RWPE2 (cell line): ENCODE measurements around the gene HECW1.

ENCODE experiments used
- ATAC-seq: fragments of 200-7000 bp; cut with Tn5 transposase; 3 replicates; pipeline ENCODE4 v1.9.1; 2021; ENCODE audit warnings: low read depth
- DNase-seq: peaks from one replicate; pipeline ENCODE4 v3.0.0-alpha.2; 2020; ENCODE audit warnings: low spot score
- H3K27ac ChIP-seq: fragments of 450-650 bp; 2 replicates; pipeline ENCODE4 v1.5.1; 2017; ENCODE audit warnings: mild to moderate bottlenecking; ENCODE audit not compliant: poor library complexity, severe bottlenecking
- H3K27me3 ChIP-seq: fragments of 250-450 bp; sonication (Bioruptor Pico); 2 replicates; pipeline ENCODE4 v1.5.1; 2021; ENCODE audit warnings: mild to moderate bottlenecking, moderate library complexity; ENCODE audit not compliant: insufficient read depth, poor library complexity, severe bottlenecking
- H3K36me3 ChIP-seq: fragments of 250-450 bp; sonication (Bioruptor Pico); 2 replicates; pipeline ENCODE4 v1.5.1; 2020; ENCODE audit warnings: low read depth, mild to moderate bottlenecking, moderate library complexity
- H3K4me1 ChIP-seq: fragments of 250-450 bp; sonication (Bioruptor Pico); 2 replicates; pipeline ENCODE4 v1.5.1; 2021; ENCODE audit warnings: mild to moderate bottlenecking, moderate library complexity; ENCODE audit not compliant: insufficient read depth, poor library complexity, severe bottlenecking
- H3K4me3 ChIP-seq: fragments of 250-450 bp; sonication (Bioruptor Pico); 2 replicates; pipeline ENCODE4 v1.5.1; 2021; ENCODE audit warnings: mild to moderate bottlenecking, moderate library complexity; ENCODE audit not compliant: severe bottlenecking
- H3K9me3 ChIP-seq: fragments of 250-450 bp; sonication (Bioruptor Pico); 2 replicates; pipeline ENCODE4 v1.5.1; 2021; ENCODE audit warnings: mild to moderate bottlenecking, moderate library complexity; ENCODE audit not compliant: severe bottlenecking
- CTCF ChIP-seq: fragments of 450-650 bp; IDR thresholded peaks from one replicate; pipeline ENCODE4 v1.5.1; 2017; ENCODE audit warnings: mild to moderate bottlenecking, moderate library complexity; ENCODE audit not compliant: poor library complexity, severe bottlenecking

The HECW1 gene

GRCh38 chr7:43311052-43311451 is 198.6 kb downstream of the HECW1 start:
- no peaks in the 10 kb centered on the region for H3K4me1 ChIP-seq
- H3K4me3 ChIP-seq: no peak overlapping the region
- no peaks in the 10 kb centered on the region for H3K36me3 ChIP-seq
- H3K9me3 ChIP-seq: no peaks in the 10 kb centered on the region
- TF ChIP-seq CTCF: no peak
- no peak overlapping the region for H3K27ac ChIP-seq
- no peaks in the 10 kb centered on the region for H3K27me3 ChIP-seq
- ATAC-seq (no peak), DNase-seq (no peak)

- no peak for TF ChIP-seq CTCF
- no peak for ATAC-seq
These were observed 199.2 kb downstream of the HECW1 start for GRCh38 chr7:43311694-43312093.

GRCh38 chr7:43313628-43314378 is 201.4 kb downstream of the HECW1 start:
- Histone ChIP-seq H3K4me1 (no peaks in the 10 kb centered on the region), H3K4me3 (no peak overlapping the region), H3K27ac (no peak overlapping the region), H3K27me3 (no peaks in the 10 kb centered on the region), H3K9me3 (no peaks in the 10 kb centered on the region), H3K36me3 (no peaks in the 10 kb centered on the region)
- TF ChIP-seq CTCF: no peak
- DNase-seq: no peak
- no peak for ATAC-seq

More at GRCh38 chr7:43311694-43312093, 199.2 kb downstream of the HECW1 start:
- Histone ChIP-seq H3K4me1 (no peaks in the 10 kb centered on the region), H3K27me3 (no peaks in the 10 kb centered on the region), H3K9me3 (no peaks in the 10 kb centered on the region), H3K36me3 (no peaks in the 10 kb centered on the region), H3K27ac (no peak overlapping the region), H3K4me3 (no peak overlapping the region)
- DNase-seq: no peak

- ATAC-seq (no peak), DNase-seq (no peak)
- Histone ChIP-seq H3K4me1 (no peaks in the 10 kb centered on the region), H3K27me3 (no peaks in the 10 kb centered on the region), H3K9me3 (no peaks in the 10 kb centered on the region), H3K4me3 (no peak overlapping the region), H3K36me3 (no peaks in the 10 kb centered on the region), H3K27ac (no peak overlapping the region)
- no peak for TF ChIP-seq CTCF
These were observed 202.1 kb downstream of the HECW1 start for GRCh38 chr7:43314379-43315158.
